Rectal smooth muscle tissue (tissue), 1 donor: ENCODE measurements around the gene LRP1-AS.

ENCODE experiments used
- H3K27ac ChIP-seq: one replicate; pipeline ENCODE4 v1.7.0; 2013; ENCODE audit warnings: low read depth, low read length, inconsistent platforms
- H3K27me3 ChIP-seq: one replicate; pipeline ENCODE4 v1.7.0; 2013; ENCODE audit warnings: low read length; ENCODE audit not compliant: control insufficient read depth, insufficient read depth
- H3K36me3 ChIP-seq: one replicate; pipeline ENCODE4 v1.7.0; 2013; ENCODE audit warnings: low read length; ENCODE audit not compliant: control insufficient read depth, insufficient read depth
- H3K4me1 ChIP-seq: one replicate; pipeline ENCODE4 v1.7.0; 2013; ENCODE audit warnings: low read length; ENCODE audit not compliant: control insufficient read depth, insufficient read depth
- H3K4me3 ChIP-seq: one replicate; pipeline ENCODE4 v1.7.0; 2013; ENCODE audit warnings: low read length
- H3K9ac ChIP-seq: one replicate; pipeline ENCODE4 v1.7.0; 2013; ENCODE audit warnings: low read length

Gene LRP1-AS

DNA sequence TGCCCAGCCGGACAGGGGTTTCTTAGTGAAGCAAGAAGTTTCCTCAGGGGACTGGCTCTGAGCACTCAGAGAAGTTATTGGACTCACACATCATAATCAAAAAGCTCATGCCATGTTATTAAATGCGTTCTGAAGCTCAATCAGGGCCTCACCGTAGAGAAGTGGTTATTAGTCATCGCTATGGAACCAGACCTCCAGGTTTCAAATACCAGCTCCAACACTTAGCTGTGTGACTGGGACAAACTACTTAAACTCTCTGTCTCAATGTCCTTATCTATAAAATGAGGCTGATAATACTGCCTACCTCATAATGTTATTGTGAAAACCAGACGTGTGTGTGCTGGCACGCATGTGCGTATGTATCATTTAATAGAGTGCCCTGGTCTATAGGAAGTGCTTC lies 43.6 kb downstream of the LRP1-AS start:
- H3K36me3 ChIP-seq, result peaks cover 32% of the 10 kb centered on the region
- H3K4me1 ChIP-seq, result peaks cover 6% of the 10 kb centered on the region
- no peak overlapping the region for H3K4me3 ChIP-seq
- no peak overlapping the region for H3K27ac ChIP-seq
- H3K9ac ChIP-seq, result no peak overlapping the region
- H3K27me3 ChIP-seq, result no peaks in the 10 kb centered on the region

DNA sequence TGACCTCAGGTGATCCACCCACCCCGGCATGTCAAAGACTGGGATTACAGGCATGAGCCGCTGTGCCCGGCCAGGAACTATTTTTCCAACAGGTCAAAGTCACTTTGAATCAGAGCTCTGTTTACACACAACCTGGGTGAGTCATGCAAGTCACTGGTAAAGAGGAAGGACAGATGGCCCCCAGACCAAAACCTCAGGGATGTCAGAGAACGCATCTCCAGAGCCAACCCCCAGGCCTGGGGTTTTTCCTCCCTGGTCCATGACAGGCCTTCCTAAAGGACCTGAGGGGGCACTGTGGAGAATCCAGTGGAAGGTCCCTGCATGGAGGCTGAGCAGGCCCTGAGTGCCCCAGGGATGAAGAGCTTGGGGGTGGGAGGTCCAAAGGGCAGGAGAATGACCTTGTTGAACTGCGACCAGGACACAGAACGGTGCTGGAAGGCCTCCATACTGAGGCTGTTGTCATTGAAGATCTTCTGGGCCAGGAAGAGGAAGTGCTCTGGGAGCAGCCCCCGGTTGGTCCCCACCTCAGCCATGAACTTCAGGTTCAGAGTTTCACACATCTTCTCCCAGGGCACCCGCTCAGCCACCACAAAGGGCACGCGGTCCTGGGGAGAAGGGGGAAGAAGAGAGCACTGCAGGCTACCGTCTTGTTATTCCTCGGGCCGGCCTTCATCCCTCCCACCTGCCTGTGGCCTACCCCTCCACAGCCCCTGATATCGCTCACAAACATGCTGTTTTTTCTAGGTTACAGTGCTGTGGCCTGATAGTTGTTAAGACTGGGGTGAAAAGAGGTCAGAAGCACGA lies 45.3 kb downstream of the LRP1-AS start:
- Histone ChIP-seq H3K36me3 (peaks cover 40% of the 10 kb centered on the region), H3K9ac (no peak overlapping the region), H3K27me3 (no peaks in the 10 kb centered on the region), H3K4me1 (no peaks in the 10 kb centered on the region), H3K4me3 (no peak overlapping the region), H3K27ac (no peak overlapping the region)

- peaks cover 42% of the 10 kb centered on the region for H3K36me3 ChIP-seq
- H3K4me1 ChIP-seq, result peaks cover under 1% of the 10 kb centered on the region
- H3K27me3 ChIP-seq, result no peaks in the 10 kb centered on the region
- no peak overlapping the region for H3K4me3 ChIP-seq
- no peak overlapping the region for H3K27ac ChIP-seq
- H3K9ac ChIP-seq, result no peak overlapping the region
Measured at GRCh38 chr12:57099766-57100165, 47.7 kb downstream of the LRP1-AS start.

- Histone ChIP-seq H3K36me3 (peaks cover 42% of the 10 kb centered on the region), H3K4me3 (no peak overlapping the region), H3K9ac (no peak overlapping the region), H3K27me3 (no peaks in the 10 kb centered on the region), H3K27ac (no peak overlapping the region), H3K4me1 (peaks cover 6% of the 10 kb centered on the region)
Measured at GRCh38 chr12:57099047-57099714, 48.2 kb downstream of the LRP1-AS start.

GRCh38 chr12:57098546-57098945 lies 48.9 kb downstream of the LRP1-AS start:
- Histone ChIP-seq H3K27me3 (no peaks in the 10 kb centered on the region), H3K9ac (no peak overlapping the region), H3K27ac (no peak overlapping the region), H3K36me3 (peaks cover 40% of the 10 kb centered on the region), H3K4me3 (no peak overlapping the region), H3K4me1 (peaks cover 9% of the 10 kb centered on the region)

GRCh38 chr12:57097554-57097835 lies 49.9 kb downstream of the LRP1-AS start:
- Histone ChIP-seq H3K27ac (no peak overlapping the region), H3K4me3 (no peak overlapping the region), H3K27me3 (no peaks in the 10 kb centered on the region), H3K4me1 (peaks cover 18% of the 10 kb centered on the region), H3K9ac (no peak overlapping the region), H3K36me3 (peaks cover 45% of the 10 kb centered on the region)

GRCh38 chr12:57096748-57097553 lies 50.5 kb downstream of the LRP1-AS start:
- no peak overlapping the region for H3K4me3 ChIP-seq
- H3K27me3 ChIP-seq, result no peaks in the 10 kb centered on the region
- no peak overlapping the region for H3K9ac ChIP-seq
- no peak overlapping the region for H3K27ac ChIP-seq
- peaks cover 50% of the 10 kb centered on the region for H3K36me3 ChIP-seq
- peaks cover 23% of the 10 kb centered on the region for H3K4me1 ChIP-seq

GRCh38 chr12:57096099-57096572 lies 51.3 kb downstream of the LRP1-AS start:
- Histone ChIP-seq H3K4me1 (peaks cover 31% of the 10 kb centered on the region), H3K27me3 (no peaks in the 10 kb centered on the region), H3K9ac (no peak overlapping the region), H3K4me3 (no peak overlapping the region), H3K27ac (no peak overlapping the region), H3K36me3 (peaks cover 56% of the 10 kb centered on the region)

DNA sequence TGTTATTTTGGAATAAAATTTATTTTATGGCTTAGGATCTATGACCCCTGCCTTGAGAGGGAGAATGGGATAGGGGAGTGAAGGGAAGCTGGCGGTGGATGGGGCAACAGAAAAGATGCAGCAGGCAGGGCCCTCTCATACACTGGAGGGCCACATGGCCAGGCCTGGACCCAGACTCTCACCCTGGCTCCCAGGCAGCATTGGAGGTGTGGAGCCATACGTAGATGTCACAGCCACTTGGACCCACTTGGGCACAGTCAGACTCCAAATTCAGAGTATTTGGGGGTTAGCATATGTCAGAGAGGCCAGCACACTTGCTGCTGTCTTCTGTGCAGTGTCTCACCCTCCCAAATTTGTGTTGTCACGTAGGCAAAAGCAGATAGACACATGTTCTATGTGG lies 52.0 kb downstream of the LRP1-AS start:
- H3K9ac ChIP-seq, result no peak overlapping the region
- peaks cover 38% of the 10 kb centered on the region for H3K4me1 ChIP-seq
- H3K36me3 ChIP-seq, result peaks cover 59% of the 10 kb centered on the region
- no peak overlapping the region for H3K27ac ChIP-seq
- no peak overlapping the region for H3K4me3 ChIP-seq
- H3K27me3 ChIP-seq, result no peaks in the 10 kb centered on the region
